Left hindlimb (tissue), 1 donor: ENCODE data around the gene MED12L.

Experiments
- DNase-seq: peaks from one replicate; pipeline ENCODE4 v3.0.0-alpha.2; 2018

MED12L gene

DNA sequence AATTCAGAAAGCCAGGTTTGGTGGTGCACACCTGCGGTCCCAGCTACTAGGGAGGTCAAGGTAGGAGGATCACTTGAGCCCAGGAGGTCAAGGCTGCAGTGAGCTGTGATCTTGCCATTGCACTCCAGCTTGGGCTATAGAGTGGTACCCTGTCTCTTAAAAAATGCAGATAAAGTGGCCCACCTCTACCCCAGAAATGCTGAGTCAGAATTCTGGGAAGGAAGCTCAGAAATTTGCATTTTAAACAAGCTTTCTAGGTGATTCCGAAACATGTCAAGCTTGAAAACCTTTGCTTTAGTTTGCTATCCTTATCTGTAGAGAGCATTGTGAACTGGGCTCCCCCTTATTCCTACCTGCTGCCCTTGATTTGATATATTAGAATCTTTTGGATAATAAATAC is 7.7 kb downstream of the MED12L start:
- no peak for DNase-seq

DNA sequence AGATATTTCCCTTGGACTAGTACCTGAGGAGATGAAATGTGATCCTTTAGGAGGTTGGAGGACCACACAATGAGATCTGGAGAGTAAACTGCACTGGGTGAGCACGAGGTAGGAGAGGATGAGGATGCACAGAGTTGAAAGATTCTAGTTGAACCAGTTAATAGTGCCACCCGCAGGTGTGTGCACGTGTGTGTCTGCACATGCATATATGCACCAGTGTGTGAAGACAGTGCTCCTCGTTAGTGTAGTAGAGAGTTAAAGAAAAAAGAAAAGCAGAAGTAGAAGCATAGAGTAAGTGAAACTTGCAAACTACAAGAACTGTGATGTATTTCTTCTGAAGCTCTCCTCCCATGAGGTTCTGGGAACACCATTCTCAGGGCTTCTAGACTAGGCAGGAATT is 8.4 kb downstream of the MED12L start:
- DNase-seq: no peak

DNA sequence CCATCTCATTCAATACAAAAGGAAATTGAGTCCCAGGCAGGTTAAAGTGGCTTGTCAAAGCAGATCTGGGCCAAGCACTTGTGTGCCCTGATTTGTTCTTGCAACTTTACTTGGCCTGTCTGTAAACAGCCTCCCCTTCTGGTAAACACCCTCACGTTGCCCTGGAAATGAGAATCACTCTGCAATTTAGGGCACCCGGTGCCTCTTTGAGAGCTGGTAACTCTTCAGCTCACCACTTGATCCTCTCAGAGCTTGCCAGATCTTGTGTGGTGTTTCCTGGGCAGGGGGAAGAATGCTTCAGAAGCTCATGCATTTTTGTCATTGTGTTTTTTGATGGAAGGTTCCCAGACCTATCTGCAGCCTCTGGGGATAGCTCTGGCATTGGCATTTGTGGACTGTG is 11.3 kb downstream of the MED12L start:
- no peak for DNase-seq

DNA sequence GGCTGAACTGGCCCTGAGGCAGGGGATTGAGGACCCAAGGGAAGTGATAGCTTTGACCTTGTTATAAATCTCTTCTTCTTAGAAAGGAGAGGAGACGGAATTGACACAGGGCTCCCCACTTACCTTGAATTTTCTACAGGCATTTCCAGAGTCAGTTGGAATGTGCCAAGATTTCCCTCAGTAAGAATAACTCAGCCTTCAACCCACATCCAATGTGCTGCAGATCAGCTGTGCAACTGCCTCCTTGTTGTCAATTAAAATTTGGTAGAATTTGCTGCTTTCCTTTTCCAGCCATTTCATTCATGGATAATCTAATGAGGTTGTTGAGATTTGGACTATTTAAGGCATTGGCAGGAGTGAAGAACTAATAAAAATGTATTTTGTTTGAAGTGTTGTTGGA is 14.6 kb downstream of the MED12L start:
- no peak for DNase-seq

DNA sequence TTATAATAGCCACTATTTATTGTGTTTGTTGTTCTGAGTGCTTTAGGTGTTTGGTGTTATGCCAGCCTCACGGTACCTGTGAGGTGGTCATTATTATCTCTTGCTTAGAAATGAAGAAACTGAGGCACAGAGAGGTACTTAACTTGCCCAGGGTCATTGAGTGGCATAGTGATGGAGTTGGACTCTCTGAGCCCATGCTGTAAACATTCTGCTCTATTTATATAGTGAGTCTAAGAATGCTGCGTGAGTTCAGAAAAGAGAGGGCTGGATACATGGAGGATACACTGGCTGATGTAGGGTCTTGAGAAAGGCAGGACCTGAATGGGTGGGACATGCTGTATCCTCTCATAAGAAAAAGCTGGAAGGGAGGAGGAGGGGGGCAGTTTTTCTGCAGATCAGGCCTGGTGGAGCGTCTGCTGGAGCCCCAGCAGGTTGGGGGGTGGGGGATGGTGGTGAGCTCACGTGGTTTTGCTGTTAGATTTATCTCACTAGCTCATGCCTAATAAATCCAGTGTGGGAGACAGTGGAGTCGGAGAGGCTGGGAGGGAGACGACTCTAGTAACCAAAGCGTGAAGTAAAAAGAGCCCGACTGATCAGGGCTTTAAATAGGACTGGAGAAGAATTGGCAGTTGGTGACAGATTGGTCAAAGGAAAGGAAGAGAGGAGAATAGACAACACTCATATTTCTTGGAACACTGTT is 16.0 kb downstream of the MED12L start:
- DNase-seq: no peak

DNA sequence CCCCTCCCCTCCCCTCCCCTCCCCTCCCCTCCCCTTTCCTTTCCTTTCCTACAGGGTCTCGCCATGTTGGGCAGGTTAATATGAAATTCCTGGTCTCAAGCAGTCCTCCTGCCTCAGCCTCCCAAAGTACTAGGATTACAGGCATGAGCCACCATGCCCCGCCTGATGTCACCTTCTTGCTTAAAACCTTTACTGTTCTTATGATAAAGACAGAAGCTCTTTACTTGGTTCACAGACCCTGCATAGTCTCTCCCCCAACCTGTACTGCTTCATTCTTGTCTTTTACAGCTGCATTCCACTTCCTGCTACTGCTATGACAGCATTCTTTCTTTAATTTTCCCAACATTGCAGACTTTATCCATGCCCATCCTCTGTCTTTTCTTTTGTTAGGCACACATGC is 20.8 kb downstream of the MED12L start:
- no peak for DNase-seq

DNA sequence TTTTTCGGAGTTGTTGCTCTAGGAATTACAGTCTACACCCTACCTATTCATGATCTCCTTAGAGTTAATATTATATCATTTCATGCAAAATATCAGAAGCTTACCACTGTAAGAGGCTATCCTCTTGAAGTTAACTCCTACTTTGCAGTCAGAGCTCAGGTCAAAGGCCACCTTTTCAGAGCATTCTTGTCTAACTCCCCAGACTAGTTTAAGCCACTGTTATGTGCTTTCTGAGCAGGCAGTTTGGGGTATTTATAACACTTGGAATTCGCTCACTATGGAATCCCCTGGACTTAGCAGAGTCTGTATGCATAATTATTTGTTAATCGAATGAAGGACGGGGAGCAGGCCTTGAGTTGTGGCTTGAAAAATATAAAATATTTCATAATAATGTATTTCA is 21.7 kb downstream of the MED12L start:
- no peak for DNase-seq

DNA sequence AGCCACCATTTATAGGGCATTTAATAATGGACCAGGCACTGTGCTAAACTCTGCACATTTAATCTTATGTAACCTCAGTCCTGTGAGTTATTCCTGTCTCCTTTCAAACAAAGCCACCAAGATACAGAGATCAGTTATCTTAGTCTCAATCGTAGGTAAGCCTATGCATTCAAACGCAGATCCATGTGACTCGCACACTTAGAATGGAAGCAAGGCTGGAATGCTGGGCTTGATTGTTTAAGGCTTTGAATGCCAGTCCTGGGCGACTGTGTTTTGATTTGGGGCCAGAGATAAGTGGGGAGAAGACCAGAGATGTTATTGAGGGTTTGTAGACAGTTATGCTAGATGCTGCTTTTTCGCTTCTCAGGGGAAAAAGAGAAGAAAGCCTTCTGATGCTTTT is 22.2 kb downstream of the MED12L start:
- DNase-seq: no peak

DNA sequence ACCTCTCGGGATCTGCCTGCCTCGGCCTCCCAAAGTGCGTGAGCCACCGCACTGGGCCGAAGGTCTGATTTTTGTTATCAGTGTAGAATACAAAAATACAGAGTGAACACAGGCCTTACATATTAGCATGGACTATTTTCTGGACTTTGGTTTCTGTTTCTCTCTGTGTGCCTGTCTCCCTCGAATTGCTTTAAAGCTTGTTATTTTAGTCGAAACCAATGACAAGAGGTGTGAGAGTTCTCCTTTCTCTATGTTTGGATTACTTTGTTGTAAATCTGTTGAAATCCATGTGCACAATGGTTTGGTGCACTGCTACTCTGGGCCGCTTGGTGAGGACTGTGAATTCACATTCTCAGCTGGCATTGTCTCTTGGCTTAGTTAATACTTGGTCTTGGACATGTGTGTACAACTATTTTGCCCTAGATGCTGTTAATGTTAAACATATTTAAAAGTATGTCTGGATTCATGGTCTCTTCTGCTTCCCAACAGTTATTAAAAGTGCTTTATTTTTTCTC is 23.9 kb downstream of the MED12L start:
- DNase-seq: no peak

DNA sequence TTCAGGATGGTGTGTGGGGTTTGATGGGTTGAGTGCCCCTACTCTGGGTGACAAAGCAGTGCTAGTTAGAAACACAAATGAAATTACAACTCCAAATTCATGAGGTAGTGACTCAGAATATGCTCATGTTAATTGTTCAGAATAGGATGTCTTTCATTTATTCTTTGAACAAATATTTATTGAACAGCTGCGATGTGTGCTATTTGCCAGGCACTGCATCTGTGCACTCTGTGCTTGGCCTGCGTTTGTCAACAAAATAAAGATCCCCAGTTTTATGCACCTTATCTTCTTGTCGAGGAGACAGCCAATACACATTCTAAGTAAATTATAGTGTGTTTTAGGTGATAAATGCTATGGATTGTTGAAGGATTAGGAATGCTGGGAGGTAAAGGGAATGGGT is 27.3 kb downstream of the MED12L start:
- DNase-seq: no peak

DNA sequence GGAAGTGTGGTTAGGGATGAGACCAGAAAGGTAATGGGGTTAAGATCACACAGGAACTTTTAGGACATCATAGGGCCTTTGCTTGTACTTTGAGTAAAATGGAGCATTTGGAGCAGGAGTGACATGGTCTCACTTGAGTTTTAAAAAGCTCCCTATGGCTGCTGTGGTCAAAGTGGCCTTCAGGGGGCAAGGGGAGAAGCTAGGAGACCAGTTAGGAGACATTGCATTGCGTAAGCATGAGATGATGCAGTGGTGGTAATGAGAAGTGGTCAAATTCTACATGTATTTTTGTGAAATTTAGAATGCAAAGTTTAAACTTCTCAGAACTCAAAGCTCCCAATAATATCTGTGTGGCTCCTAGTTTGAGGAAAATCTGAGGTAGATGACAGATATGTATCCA is 27.9 kb downstream of the MED12L start:
- DNase-seq: no peak

DNA sequence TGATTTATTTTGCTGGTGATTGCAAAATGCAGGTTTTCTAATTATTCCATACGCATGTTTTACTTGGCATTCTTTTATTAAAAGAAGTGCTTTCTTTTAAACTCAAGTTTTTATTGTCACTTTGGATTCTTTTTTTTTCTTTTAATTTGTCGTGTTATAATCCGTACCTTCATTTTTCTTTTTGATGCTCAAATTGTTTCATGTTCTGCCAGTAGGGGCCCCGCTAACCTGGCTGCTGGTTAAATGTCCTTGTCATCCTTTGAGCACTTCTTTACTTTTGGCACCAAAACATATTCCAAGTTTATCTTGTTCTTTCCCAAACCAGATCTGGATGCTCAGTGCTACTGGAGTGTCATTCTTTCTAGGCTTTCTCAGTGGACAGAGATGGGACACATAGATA is 31.6 kb downstream of the MED12L start:
- DNase-seq: no peak

DNA sequence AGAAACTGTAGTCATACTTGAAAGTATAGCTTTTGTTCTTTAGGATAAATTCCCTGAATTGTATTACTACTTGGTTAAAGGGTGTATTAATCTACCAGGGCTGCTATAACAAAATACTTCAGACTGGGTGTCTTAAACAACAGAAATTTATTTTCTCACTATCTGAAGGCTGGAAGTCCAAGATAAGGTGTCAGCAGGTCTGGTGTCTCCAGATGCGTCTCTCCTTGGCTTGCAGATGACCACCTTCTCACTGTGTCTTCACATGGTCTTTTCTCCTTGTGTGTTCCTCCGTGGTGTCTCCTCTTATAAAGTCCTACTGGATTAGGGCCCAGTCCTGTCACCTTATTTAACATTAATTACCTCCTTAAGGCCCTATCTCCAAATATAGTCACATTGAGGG is 33.7 kb downstream of the MED12L start:
- DNase-seq: no peak

DNA sequence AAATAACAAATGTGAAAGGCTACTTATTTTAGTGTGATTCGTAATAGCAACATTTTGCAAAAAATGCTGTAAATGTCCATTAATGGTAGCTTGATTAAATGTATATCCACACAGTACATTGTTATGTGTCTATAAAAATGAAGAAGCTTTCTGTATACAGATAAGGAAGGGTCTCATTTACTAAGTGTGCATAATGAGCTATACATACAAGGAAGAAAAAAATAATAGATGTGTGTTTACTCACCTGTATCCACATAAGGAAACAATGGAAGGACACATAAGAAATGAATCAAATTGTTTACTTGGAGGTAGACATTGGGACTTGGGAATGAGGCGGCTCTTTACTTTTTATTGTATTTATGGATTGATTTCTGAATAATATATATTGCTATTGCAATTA is 34.9 kb downstream of the MED12L start:
- DNase-seq: no peak

DNA sequence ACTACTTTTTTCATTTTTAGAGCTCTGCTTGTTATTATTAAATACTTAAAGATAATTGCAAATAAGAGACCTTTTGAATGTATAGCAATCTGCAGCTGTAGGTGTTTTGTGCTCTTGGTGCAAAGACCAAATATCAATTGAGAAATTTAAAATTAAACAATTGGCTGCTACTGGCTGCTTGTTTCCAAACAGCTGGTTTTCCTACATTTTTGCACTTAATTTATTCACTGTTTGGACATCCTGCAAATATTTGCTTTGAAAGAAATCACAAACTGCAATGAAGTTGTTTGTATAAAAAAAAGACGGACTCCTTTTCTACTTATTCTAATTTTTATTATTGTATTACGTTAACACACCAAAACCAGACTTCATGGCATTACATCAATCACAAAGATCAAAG is 35.6 kb downstream of the MED12L start:
- no peak for DNase-seq

DNA sequence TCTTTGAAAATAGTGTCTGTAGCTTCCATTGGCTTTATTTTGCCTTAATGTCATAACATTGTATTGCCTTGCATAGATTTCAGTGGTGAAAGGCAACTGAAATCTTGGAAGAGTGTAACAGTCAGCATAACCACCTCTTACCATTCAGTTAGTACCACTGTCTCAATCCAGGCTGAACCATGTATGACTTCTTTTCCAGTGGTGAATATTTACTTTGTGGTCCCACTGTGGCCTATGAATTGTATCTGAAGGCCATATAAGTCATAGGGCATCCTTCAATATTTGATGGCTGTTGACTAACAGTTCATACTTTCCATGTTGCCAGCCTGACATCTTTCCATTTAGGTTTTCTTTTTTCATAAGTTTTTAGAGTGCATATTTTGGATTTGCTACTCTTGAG is 38.4 kb downstream of the MED12L start:
- DNase-seq: no peak

DNA sequence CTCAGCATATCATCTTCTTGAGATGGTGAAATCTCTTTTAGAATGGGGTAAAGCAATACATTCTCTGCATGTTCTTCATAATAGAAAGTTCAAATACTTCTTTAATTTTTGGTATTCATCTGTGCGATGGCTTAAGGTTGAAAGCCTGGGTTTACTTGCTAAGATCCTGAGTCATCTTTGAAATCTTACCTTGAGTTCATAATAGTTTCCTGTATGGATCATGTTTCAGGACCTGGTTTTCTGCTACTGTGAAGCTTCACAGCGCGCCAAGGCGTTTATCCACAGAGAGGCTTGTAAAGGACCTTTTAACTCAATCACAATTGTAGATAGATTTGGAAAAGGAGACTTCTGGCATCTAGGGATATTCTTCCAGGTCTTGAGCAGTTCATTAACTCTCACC is 39.0 kb downstream of the MED12L start:
- DNase-seq: no peak

DNA sequence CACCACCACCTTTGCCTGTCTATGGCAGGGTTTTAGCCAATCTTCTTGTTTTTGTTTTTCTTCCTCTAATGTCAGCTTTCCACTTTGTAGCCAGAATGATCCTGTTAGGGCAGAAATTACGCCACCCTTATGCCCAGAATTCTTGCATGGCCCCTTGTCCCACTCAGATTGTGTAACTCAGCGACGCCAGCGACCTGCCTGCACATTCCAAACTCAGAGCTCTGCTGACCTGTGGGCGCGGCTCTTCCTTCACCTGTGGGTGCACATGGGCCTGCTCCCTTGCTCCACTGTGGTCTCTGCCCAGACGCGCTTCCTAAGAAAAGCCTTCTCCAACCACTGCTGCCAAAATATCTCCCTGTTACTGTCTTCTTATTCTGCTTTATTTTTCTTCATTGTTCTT is 45.0 kb downstream of the MED12L start:
- DNase-seq: no peak

DNA sequence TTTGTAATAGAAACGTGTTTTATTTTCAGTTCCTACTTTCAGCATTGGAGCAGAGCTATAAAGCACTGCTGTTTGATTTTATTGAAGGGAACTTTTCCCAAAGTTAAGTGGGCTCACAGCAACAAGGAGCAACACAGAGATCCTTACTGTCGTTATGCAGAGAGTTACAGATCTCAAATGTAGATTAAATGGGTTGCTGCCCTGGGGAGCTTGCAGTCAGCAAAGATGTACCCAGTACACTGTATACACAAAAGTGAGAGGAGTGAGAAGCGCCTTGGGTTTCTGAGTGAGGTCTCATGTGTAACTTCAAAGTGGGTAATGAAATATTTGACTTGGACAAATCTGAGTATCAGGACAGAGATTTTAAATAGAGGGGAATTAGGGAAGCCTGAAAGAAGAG is 47.7 kb downstream of the MED12L start:
- no peak for DNase-seq

DNA sequence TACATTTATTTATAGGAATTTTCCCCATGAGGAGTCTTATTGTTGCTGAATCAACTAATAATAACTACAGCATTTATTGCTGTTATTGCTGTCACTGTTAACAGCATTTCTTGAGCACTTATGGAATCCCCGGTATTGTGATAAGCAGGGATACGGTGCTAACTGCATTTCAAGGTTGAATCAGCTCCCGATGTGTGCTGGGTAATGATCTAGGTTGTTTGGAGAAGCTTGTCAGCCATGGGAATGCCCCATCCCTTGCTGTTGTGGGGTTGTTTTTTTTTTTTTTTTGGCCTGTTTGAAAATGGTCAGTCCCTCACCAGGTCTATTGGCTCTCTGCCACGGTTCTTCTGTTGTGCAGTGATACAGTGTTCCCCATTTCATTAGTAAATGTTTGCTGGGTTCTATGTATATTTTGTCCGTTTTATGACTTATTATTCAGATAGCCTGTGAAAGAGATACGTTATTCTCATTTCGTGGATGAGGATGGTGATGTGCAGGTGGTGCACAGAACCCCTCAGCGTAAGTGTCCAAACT is 48.5 kb downstream of the MED12L start:
- no peak for DNase-seq

DNA sequence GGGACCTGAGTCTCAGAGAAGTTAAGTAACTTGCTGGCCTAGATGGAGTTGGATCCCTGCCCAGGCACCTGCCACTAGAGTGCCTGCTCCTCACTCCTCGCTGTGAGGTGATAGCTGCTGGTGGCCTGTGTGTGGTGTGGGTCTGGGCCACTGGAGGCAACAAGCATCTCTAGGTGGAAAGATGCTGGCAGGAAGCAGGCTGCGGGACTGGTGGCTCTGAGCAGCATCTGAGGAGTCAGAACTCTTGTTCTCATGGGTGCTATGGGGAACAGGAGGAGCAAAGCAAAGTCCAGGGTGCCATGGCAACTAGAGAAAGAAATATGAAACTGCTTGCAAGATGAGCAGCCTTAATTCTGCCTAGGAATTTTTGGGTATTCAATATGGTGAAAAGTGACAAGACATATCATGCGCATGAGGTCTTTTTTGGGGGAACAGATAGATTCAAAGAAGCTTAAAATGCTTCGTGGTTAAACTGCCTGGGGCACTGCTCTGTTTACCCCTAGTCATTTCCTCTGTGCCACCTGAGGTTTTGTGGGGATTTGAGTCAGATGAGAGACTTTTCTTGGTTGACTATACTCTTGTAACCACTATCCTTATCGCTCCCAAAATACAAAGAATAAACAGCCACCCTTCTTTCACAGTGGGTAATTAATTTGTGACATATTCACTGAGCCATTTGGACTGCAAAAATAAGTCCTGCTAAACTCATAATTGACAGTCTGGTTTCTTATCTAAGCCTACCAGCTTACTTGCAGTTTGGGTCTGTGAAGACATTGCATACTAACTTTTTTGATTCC is 50.3 kb downstream of the MED12L start:
- no peak for DNase-seq

DNA sequence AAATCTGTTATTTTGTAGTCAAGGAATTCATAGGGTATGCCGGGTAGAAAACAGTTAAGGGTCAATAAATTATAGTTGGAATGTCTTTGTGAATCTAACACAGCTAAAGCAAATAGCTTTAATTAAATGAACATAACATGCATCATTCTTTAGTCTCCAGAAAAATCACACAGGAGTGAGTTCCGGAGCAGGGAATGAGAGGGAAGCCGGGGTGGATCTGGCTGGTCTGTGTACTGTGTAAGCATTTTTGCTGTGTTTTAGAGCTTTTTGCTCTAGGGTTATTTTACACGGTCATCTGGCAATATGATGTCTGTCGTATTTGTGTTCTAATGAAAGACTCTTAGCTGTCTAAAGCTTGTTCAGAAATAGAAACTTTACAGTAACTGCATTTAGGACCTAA is 57.5 kb downstream of the MED12L start:
- no peak for DNase-seq

DNA sequence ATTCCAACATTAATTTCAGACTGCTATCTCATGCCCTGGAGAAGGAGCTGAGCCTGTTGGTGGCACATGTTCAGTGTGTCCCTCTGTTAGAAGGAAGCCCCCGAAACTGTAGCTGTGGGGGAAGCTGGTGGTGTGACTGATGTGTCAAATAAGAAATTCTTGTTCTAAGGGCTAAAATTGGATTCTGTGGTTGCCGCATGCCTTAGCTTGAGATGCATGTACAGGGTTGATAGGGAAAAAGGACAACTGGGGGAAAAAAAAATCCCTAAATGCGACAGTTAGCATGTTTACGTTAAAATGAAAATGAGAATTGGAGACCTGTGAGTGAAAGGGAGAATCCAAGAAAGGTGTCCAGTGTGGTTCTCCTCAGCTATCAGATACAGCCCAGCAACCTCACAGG is 58.6 kb downstream of the MED12L start:
- DNase-seq: no peak

DNA sequence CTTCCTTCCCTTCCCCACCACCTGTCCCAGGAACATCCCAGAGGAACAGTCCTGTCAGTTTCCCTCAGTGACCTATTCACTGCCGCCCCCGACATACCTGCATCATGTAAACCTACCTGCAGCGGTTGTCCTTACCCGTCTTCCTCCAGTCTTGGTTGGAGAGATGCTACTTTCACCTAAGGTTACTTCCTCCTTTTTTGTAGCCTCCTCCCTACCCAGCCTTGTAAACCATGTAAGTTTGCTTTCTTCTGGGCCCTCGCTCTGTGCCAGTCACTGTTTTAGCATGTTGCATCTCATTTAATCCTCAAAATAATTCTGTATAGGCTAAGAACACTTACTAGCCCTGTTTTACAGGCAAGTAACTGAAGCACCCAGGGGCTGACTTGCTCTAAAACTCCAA is 59.3 kb downstream of the MED12L start:
- DNase-seq: no peak
